ENCODE results near the gene C1QTNF9. TPM values are rescaled to one million over a fixed set of nuclear protein-coding genes. Genes with fewer than 3 reads are reported as not detected.

The C1QTNF9 gene, protein sequence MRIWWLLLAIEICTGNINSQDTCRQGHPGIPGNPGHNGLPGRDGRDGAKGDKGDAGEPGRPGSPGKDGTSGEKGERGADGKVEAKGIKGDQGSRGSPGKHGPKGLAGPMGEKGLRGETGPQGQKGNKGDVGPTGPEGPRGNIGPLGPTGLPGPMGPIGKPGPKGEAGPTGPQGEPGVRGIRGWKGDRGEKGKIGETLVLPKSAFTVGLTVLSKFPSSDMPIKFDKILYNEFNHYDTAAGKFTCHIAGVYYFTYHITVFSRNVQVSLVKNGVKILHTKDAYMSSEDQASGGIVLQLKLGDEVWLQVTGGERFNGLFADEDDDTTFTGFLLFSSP
- not detected in 2 replicates for total RNA-seq

DNA sequence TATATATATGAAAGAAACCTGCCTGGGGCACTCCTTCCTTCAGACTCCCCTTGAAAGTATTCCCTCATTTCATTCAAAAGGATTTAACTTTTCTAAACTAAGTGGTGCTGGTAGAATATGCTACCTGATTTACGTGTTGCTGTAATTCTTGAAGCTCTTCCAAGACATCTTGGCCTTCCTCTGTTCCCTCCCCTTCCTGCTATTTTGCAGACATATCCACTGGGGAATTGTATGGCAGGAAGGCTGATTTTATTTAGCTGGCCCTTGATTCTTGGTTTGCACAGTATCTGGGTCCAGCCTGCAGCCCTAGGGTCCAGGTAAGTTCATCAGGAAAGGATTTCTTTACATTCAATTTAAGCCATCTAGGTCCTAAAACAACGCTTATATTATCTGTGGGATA is at the start of gene C1QTNF9:
Gene C1QTNF9, plus strand, starts transcription at position 281 of the 400 bp plus-strand sequence. CDS start 6,424 bp downstream, outside the sequence.

Other genes starting within 250 kb of the C1QTNF9 start
- gene SPATA13, start 148.9 kb upstream of the C1QTNF9 start, total RNA-seq: 6.3 and 14.7 TPM in 2 replicates
- 77.7 and 86.8 TPM in 2 replicates for gene PARP4, start 203.2 kb downstream of the C1QTNF9 start, total RNA-seq